Measurements from ENCODE around the gene HBG2. TPM values are rescaled to one million over a fixed set of nuclear protein-coding genes. Genes with fewer than 3 reads are reported as not detected.

HBG2 gene
- total RNA-seq, 1 experiment from 2014 or later = 1.4 TPM

GRCh38 chr11:5241458-5241857 lies 13.1 kb downstream of the HBG2 start:
- in situ Hi-C loops (cut with HindIII; ENCODE audit: low pct_unique_long_range_greater_than_20kb, low sequenced_read_pairs) = no loop called here
- DNase-seq (ENCODE audit: low read depth, low spot score) = no peak

- no peak for DNase-seq (ENCODE audit: low read depth, low spot score)
- in situ Hi-C loops (cut with HindIII; ENCODE audit: low pct_unique_long_range_greater_than_20kb, low sequenced_read_pairs) = no loop called here
Measured at GRCh38 chr11:5240458-5240857, 14.1 kb downstream of the HBG2 start.

- in situ Hi-C loops (cut with HindIII; ENCODE audit: low pct_unique_long_range_greater_than_20kb, low sequenced_read_pairs) = no loop called here
- DNase-seq (ENCODE audit: low read depth, low spot score) = no peak
Measured at GRCh38 chr11:5240056-5240455, 14.5 kb downstream of the HBG2 start.

GRCh38 chr11:5239046-5239445 lies 15.5 kb downstream of the HBG2 start:
- DNase-seq (ENCODE audit: low read depth, low spot score) = no peak
- in situ Hi-C loops (cut with HindIII; ENCODE audit: low pct_unique_long_range_greater_than_20kb, low sequenced_read_pairs) = no loop called here

GRCh38 chr11:5238486-5238885 lies 16.1 kb downstream of the HBG2 start:
- no peak for DNase-seq (ENCODE audit: low read depth, low spot score)
- in situ Hi-C loops (cut with HindIII; ENCODE audit: low pct_unique_long_range_greater_than_20kb, low sequenced_read_pairs) = no loop called here

GRCh38 chr11:5237420-5237819 lies 17.2 kb downstream of the HBG2 start:
- in situ Hi-C loops (cut with HindIII; ENCODE audit: low pct_unique_long_range_greater_than_20kb, low sequenced_read_pairs) = no loop called here
- DNase-seq (ENCODE audit: low read depth, low spot score) = no peak

- in situ Hi-C loops (cut with HindIII; ENCODE audit: low pct_unique_long_range_greater_than_20kb, low sequenced_read_pairs) = no loop called here
- no peak for DNase-seq (ENCODE audit: low read depth, low spot score)
Measured at GRCh38 chr11:5235364-5236095, 19.1 kb downstream of the HBG2 start.

- DNase-seq (ENCODE audit: low read depth, low spot score) = no peak
- in situ Hi-C loops (cut with HindIII; ENCODE audit: low pct_unique_long_range_greater_than_20kb, low sequenced_read_pairs) = no loop called here
Measured at GRCh38 chr11:5234381-5234834, 20.2 kb downstream of the HBG2 start, which contains the start of gene HBD. Gene HBD, minus strand, starts transcription at chr11:5234483. Its CDS starts 50 bp downstream, at chr11:5234433.

- DNase-seq (ENCODE audit: low read depth, low spot score) = no peak
- in situ Hi-C loops (cut with HindIII; ENCODE audit: low pct_unique_long_range_greater_than_20kb, low sequenced_read_pairs) = no loop called here
Measured at GRCh38 chr11:5233307-5233706, 21.3 kb downstream of the HBG2 start.

- in situ Hi-C loops (cut with HindIII; ENCODE audit: low pct_unique_long_range_greater_than_20kb, low sequenced_read_pairs) = no loop called here
- DNase-seq (ENCODE audit: low read depth, low spot score) = no peak
Measured at GRCh38 chr11:5232821-5233220, 21.8 kb downstream of the HBG2 start.

- in situ Hi-C loops (cut with HindIII; ENCODE audit: low pct_unique_long_range_greater_than_20kb, low sequenced_read_pairs) = no loop called here
- no peak for DNase-seq (ENCODE audit: low read depth, low spot score)
Measured at GRCh38 chr11:5232176-5232575, 22.4 kb downstream of the HBG2 start.

GRCh38 chr11:5231111-5231510 lies 23.5 kb downstream of the HBG2 start:
- no peak for DNase-seq (ENCODE audit: low read depth, low spot score)
- in situ Hi-C loops (cut with HindIII; ENCODE audit: low pct_unique_long_range_greater_than_20kb, low sequenced_read_pairs) = no loop called here

GRCh38 chr11:5230266-5230665 lies 24.3 kb downstream of the HBG2 start:
- in situ Hi-C loops (cut with HindIII; ENCODE audit: low pct_unique_long_range_greater_than_20kb, low sequenced_read_pairs) = no loop called here
- no peak for DNase-seq (ENCODE audit: low read depth, low spot score)

- in situ Hi-C loops (cut with HindIII; ENCODE audit: low pct_unique_long_range_greater_than_20kb, low sequenced_read_pairs) = no loop called here
Measured at GRCh38 chr11:5229796-5230195, 24.8 kb downstream of the HBG2 start.

GRCh38 chr11:5229356-5229755 lies 25.2 kb downstream of the HBG2 start:
- in situ Hi-C loops (cut with HindIII; ENCODE audit: low pct_unique_long_range_greater_than_20kb, low sequenced_read_pairs) = no loop called here
- no peak for DNase-seq (ENCODE audit: low read depth, low spot score)

More at GRCh38 chr11:5229796-5230195, 24.8 kb downstream of the HBG2 start:
- DNase-seq (ENCODE audit: low read depth, low spot score) = no peak

- in situ Hi-C loops (cut with HindIII; ENCODE audit: low pct_unique_long_range_greater_than_20kb, low sequenced_read_pairs) = no loop called here
- no peak for DNase-seq (ENCODE audit: low read depth, low spot score)
Measured at GRCh38 chr11:5228124-5228523, 26.5 kb downstream of the HBG2 start.

- in situ Hi-C loops (cut with HindIII; ENCODE audit: low pct_unique_long_range_greater_than_20kb, low sequenced_read_pairs) = no loop called here
- no peak for DNase-seq (ENCODE audit: low read depth, low spot score)
Measured at GRCh38 chr11:5227681-5228080, 26.9 kb downstream of the HBG2 start.

GRCh38 chr11:5226732-5227310 lies 27.8 kb downstream of the HBG2 start, which contains the start of gene HBB:
Gene HBB, minus strand, starts transcription at chr11:5227071. Its CDS starts 50 bp downstream, at chr11:5227021.
- in situ Hi-C loops (cut with HindIII; ENCODE audit: low pct_unique_long_range_greater_than_20kb, low sequenced_read_pairs) = no loop called here

GRCh38 chr11:5225480-5225871 lies 29.1 kb downstream of the HBG2 start:
- no peak for DNase-seq (ENCODE audit: low read depth, low spot score)
- in situ Hi-C loops (cut with HindIII; ENCODE audit: low pct_unique_long_range_greater_than_20kb, low sequenced_read_pairs) = no loop called here

More at GRCh38 chr11:5226732-5227310, 27.8 kb downstream of the HBG2 start, which contains the start of gene HBB:
- no peak for DNase-seq (ENCODE audit: low read depth, low spot score)

Measured in SK-MEL-5 (cell line).